GM23338 (cell line): ENCODE data around the gene UXS1.

ENCODE experiments used
- CTCF ChIP-seq, 2 experiments: fragments of 200-600 bp in 1 of 2; sonication (generic) in 1 of 2; conservative IDR thresholded peaks; 2 replicates each; pipeline versions ENCODE4 v1.5.1 to v1.6.1; 2016 to 2017; ENCODE audit warnings: antibody characterized with exemption in 2 of 2, low read depth in 2 of 2, mild to moderate bottlenecking in 2 of 2, moderate library complexity in 1 of 2
- EZH2 ChIP-seq: fragments of 200-600 bp; sonication (generic); IDR thresholded peaks from one replicate; pipeline ENCODE4 v1.8.0; 2017; ENCODE audit warnings: antibody characterized with exemption, mild to moderate bottlenecking, low read depth; ENCODE audit not compliant: unreplicated experiment

- TF ChIP-seq EZH2 (no peak), CTCF (conservative IDR thresholded peaks at IDR 0.05; ENCODE audit: low read depth in 2 of 2) (no peak)
Measured at GRCh38 chr2:106073678-106074406, 120.3 kb downstream of the UXS1 start.
